Erythroblast (primary cell): ENCODE data around the gene PDGFC.

Experiments used
- GATA1 ChIP-seq: IDR thresholded peaks from 2 replicates; pipeline ENCODE4 v1.6.1; 2011; ENCODE audit warnings: low read depth, mild to moderate bottlenecking, control low read depth, low read length, moderate library complexity
- POLR2A ChIP-seq: IDR thresholded peaks from 2 replicates; pipeline ENCODE4 v1.6.1; 2011; ENCODE audit warnings: mild to moderate bottlenecking, low read length

DNA sequence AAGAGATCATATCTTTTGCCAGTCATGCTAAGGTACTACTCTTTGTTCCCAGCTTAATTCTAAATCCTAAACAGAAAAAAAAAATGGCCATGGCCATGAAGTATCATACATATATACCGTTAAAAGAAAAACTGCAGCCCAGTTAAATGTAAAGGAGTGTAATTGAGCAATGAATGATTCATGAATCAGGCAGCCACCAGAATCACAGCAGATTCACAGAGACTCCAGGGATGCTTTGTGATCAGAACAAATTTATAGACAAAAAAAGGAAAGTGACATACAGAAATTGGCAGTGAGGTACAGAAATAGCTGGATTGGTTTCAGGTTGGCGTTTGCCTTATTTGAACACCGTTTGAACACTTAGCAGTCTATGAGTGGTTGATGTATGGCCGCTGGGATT is 42.1 kb upstream of the PDGFC start:
- no peak for TF ChIP-seq POLR2A
- no peak for TF ChIP-seq GATA1
